ENCODE data around the gene STK10. TPM values are rescaled to one million over a fixed set of nuclear protein-coding genes. Genes with fewer than 3 reads are reported as not detected.
A peak's percentile ranks its signal among the peaks of the same experiment; 100 is the strongest.

Gene STK10
- total RNA-seq, 1 donor from 2014 or later, result 60.2 TPM

GRCh38 chr5:172104801-172105701, 83.0 kb downstream of the STK10 start:
- no peaks in the 10 kb centered on the region for H3K27me3 Mint-ChIP-seq (ENCODE audit: low read depth, unreplicated experiment)
- Histone ChIP-seq H3K79me2 (ENCODE audit: insufficient read depth, low read length) (peaks cover 5% of the 10 kb centered on the region), H2AFZ (ENCODE audit: low read depth, low read length) (no peak overlapping the region), H3K9ac (ENCODE audit: low read length) (no peak overlapping the region), H3K4me1 (ENCODE audit: insufficient read depth, low read length) (peaks cover 42% of the 10 kb centered on the region), H3K27me3 (ENCODE audit: insufficient read depth, low read length) (no peaks in the 10 kb centered on the region), H3K4me3 (ENCODE audit: insufficient read depth, low read depth, low read length) (no peak overlapping the region), H3K9me3 (ENCODE audit: insufficient read depth, low read depth, low read length) (no peaks in the 10 kb centered on the region), H3K4me2 (ENCODE audit: low read length) (no peak overlapping the region), H4K20me1 (ENCODE audit: insufficient read depth, low read length) (no peaks in the 10 kb centered on the region), H3K27ac (ENCODE audit: low read depth, low read length) (no peak overlapping the region), H3K36me3 (ENCODE audit: insufficient read depth, low read length) (peaks cover 13% of the 10 kb centered on the region)
- FAIRE-seq (no peak), DNase-seq (ENCODE audit: low read depth) (no peak)
- H3K36me3 Mint-ChIP-seq (ENCODE audit: low read depth, unreplicated experiment), result peaks cover 7% of the 10 kb centered on the region
- no peak overlapping the region for H3K4me3 Mint-ChIP-seq (ENCODE audit: unreplicated experiment)
- TF ChIP-seq EZH2 (IDR thresholded peaks at IDR 0.05; ENCODE audit: insufficient read depth, low read length), result no peak
- TF ChIP-seq CTCF (IDR thresholded peaks at IDR 0.05; ENCODE audit: insufficient read depth, low read depth, low read length), result no peak
- H3K27ac Mint-ChIP-seq (ENCODE audit: unreplicated experiment), result peak overlapping the region; percentile 58
- peaks cover 46% of the 10 kb centered on the region for H3K4me1 Mint-ChIP-seq (ENCODE audit: low read depth, unreplicated experiment)
- no peaks in the 10 kb centered on the region for H3K9me3 Mint-ChIP-seq (ENCODE audit: unreplicated experiment)

- no peak for TF ChIP-seq CTCF (IDR thresholded peaks at IDR 0.05; ENCODE audit: insufficient read depth, low read depth, low read length)
- no peak for TF ChIP-seq EZH2 (IDR thresholded peaks at IDR 0.05; ENCODE audit: insufficient read depth, low read length)
- Histone ChIP-seq H3K4me3 (ENCODE audit: insufficient read depth, low read depth, low read length) (no peak overlapping the region), H3K9me3 (ENCODE audit: insufficient read depth, low read depth, low read length) (no peaks in the 10 kb centered on the region), H3K27ac (ENCODE audit: low read depth, low read length) (peak overlapping the region; percentile 98), H3K27me3 (ENCODE audit: insufficient read depth, low read length) (no peaks in the 10 kb centered on the region), H4K20me1 (ENCODE audit: insufficient read depth, low read length) (peaks cover under 1% of the 10 kb centered on the region), H2AFZ (ENCODE audit: low read depth, low read length) (no peak overlapping the region), H3K4me2 (ENCODE audit: low read length) (peak overlapping the region; percentile 96), H3K4me1 (ENCODE audit: insufficient read depth, low read length) (peaks cover 42% of the 10 kb centered on the region), H3K79me2 (ENCODE audit: insufficient read depth, low read length) (no peaks in the 10 kb centered on the region), H3K36me3 (ENCODE audit: insufficient read depth, low read length) (peaks cover 13% of the 10 kb centered on the region), H3K9ac (ENCODE audit: low read length) (peak overlapping the region; percentile 87)
- no peak overlapping the region for H3K4me3 Mint-ChIP-seq (ENCODE audit: unreplicated experiment)
- DNase-seq (ENCODE audit: low read depth) (no peak), FAIRE-seq (no peak)
- peaks cover 39% of the 10 kb centered on the region for H3K4me1 Mint-ChIP-seq (ENCODE audit: low read depth, unreplicated experiment)
- no peaks in the 10 kb centered on the region for H3K27me3 Mint-ChIP-seq (ENCODE audit: low read depth, unreplicated experiment)
- peak overlapping the region; percentile 97 for H3K27ac Mint-ChIP-seq (ENCODE audit: unreplicated experiment)
- H3K36me3 Mint-ChIP-seq (ENCODE audit: low read depth, unreplicated experiment), result peaks cover 10% of the 10 kb centered on the region
- H3K9me3 Mint-ChIP-seq (ENCODE audit: unreplicated experiment), result no peaks in the 10 kb centered on the region
Measured at GRCh38 chr5:172104021-172104420, 84.0 kb downstream of the STK10 start.
